ENCODE measurements around the gene RHOB.

The RHOB gene

DNA sequence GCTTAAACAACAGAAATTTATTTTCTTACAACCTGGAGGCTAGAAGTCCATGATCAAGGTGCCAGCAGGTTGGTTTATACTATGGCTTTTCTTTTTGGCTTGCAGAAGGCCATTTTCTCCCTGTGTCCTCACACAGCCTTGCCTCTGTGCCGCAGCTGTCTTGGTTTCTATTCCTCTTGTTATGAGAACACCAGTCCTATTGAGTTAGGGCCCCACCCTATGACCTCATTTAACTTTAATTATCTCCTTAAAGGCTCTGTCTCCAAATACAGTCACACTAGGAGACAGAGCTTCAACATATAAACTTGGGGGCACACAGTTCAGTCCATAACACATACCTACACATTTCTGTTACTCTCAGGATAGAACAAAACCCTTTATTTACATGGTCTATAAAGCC, 17.3 kb upstream of the RHOB start:
- peak; percentile 47 for DNase-seq (ENCODE audit: extremely low spot score)
- ChIA-PET CTCF (interaction anchor here (0.9 to 11.9 kb wide), 4 partner anchors 11 to 220 kb away, joined by 3 to 162 read pairs (median 45); partner anchors contain the start of gene HS1BP3), POLR2A (interaction anchor here (1.8 kb wide), 1 partner anchor 18 kb away, joined by 12 read pairs; the partner anchor contains the start of gene RHOB)
- TF ChIP-seq, protein P1, sequence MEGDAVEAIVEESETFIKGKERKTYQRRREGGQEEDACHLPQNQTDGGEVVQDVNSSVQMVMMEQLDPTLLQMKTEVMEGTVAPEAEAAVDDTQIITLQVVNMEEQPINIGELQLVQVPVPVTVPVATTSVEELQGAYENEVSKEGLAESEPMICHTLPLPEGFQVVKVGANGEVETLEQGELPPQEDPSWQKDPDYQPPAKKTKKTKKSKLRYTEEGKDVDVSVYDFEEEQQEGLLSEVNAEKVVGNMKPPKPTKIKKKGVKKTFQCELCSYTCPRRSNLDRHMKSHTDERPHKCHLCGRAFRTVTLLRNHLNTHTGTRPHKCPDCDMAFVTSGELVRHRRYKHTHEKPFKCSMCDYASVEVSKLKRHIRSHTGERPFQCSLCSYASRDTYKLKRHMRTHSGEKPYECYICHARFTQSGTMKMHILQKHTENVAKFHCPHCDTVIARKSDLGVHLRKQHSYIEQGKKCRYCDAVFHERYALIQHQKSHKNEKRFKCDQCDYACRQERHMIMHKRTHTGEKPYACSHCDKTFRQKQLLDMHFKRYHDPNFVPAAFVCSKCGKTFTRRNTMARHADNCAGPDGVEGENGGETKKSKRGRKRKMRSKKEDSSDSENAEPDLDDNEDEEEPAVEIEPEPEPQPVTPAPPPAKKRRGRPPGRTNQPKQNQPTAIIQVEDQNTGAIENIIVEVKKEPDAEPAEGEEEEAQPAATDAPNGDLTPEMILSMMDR (IDR thresholded peaks at IDR 0.05; ENCODE audit: control extremely low read depth, extremely low read depth, low read depth, missing control alignments): no peak

DNA sequence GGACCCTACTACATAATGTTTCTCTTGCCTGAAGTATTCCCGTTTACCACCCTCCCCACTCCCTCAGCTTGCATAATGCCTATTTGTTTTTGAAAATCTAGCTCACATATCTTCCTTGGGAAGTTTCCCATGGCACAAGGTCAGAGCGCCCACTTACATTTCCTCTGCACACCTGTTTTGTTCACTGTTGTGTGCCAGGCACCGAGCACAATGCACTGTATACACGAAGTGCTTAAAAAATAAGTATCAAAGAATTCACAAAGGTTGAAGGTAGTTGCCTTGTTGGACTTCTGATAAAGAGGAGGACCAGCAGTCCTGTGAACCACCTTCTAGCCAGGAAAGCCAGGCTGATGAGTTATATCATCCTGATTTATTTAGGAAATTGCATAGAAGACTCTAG, 16.8 kb upstream of the RHOB start:
- no peak for DNase-seq (ENCODE audit: extremely low spot score)
- CTCF ChIA-PET: interaction anchor here (0.9 to 11.9 kb wide), 5 partner anchors 11 to 219 kb away, joined by 3 to 162 read pairs (median 28); partner anchors contain the start of genes HS1BP3 and RHOB
- POLR2A ChIA-PET: interaction anchor here (1.8 kb wide), 1 partner anchor 17 kb away, joined by 12 read pairs; the partner anchor contains the start of gene RHOB
- TF ChIP-seq, protein P1 (IDR thresholded peaks at IDR 0.05; ENCODE audit: control extremely low read depth, extremely low read depth, low read depth, missing control alignments): no peak

DNA sequence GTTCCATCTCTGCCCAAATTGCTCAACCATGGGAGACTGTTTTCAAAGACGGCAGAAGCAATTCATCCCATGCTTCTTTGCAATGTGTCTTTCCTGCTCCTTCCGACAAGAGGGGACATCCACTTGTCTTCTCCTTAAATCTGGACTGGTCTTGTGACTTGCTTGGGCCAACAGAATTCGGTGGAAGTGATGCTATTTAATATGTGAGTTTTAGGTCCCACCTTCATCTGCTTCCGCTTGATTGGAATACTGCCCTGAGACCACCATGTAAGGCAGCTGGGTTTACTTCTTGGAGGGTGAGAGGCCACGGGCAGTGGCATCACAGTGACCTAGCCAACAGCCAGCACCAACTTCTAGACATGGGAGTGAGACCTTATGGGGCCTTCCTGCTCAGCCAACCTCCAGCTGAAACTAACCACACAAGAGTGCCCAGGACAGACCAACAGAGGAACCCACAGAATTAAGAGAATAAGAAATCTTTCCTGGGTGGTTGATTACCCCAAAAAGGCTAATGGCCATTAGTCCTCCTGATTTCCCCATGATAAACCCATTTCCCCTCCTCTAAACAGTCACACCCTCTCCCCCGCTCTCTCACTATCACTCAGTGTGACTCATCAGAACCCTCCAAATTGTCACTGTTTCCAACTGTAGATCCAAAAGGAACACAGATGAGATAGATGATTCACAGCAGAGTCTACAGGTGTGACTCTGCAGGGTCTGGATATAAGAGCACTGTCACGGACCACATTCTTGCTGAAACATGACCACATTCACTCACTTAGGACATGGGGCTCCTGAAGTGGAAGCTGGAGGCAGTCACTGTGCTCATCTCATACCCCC, 16.2 kb upstream of the RHOB start:
- no peak for DNase-seq (ENCODE audit: extremely low spot score)
- POLR2A ChIA-PET: interaction anchor here (1.0 to 2.7 kb wide), 3 partner anchors 16 to 220 kb away, joined by 3 to 21 read pairs (median 12); partner anchors contain the start of gene RHOB
- CTCF ChIA-PET: interaction anchor here (1.0 to 11.9 kb wide), 8 partner anchors 10 to 231 kb away, joined by 3 to 162 read pairs (median 10); partner anchors contain the start of genes HS1BP3 and RHOB
- TF ChIP-seq, protein P1 (IDR thresholded peaks at IDR 0.05; ENCODE audit: control extremely low read depth, extremely low read depth, low read depth, missing control alignments): no peak

GRCh38 chr2:20431301-20431698, 15.6 kb upstream of the RHOB start:
- ChIA-PET CTCF (interaction anchor here (1.0 to 3.9 kb wide), 7 partner anchors 9 to 230 kb away, joined by 3 to 28 read pairs (median 5); partner anchors contain the start of genes HS1BP3, RHOB and SDC1), POLR2A (interaction anchor here (1.0 to 2.7 kb wide), 2 partner anchors 16 to 219 kb away, joined by 3 to 21 read pairs; partner anchors contain the start of gene RHOB)
- DNase-seq (ENCODE audit: extremely low spot score): no peak
- TF ChIP-seq, protein P1 (IDR thresholded peaks at IDR 0.05; ENCODE audit: control extremely low read depth, extremely low read depth, low read depth, missing control alignments): no peak

- TF ChIP-seq, protein P1 (IDR thresholded peaks at IDR 0.05; ENCODE audit: control extremely low read depth, extremely low read depth, low read depth, missing control alignments): no peak
- CTCF ChIA-PET: interaction anchor here (1.0 to 3.9 kb wide), 7 partner anchors 9 to 230 kb away, joined by 4 to 28 read pairs (median 5); partner anchors contain the start of genes HS1BP3 and SDC1
- POLR2A ChIA-PET: interaction anchor here (1.0 to 2.7 kb wide), 2 partner anchors 15 to 219 kb away, joined by 3 to 21 read pairs; partner anchors contain the start of gene RHOB
- DNase-seq (ENCODE audit: extremely low spot score): no peak
These were observed 15.1 kb upstream of the RHOB start for GRCh38 chr2:20431772-20432171.

- CTCF ChIA-PET: interaction anchor here (1.0 to 1.8 kb wide), 6 partner anchors 8 to 173 kb away, joined by 3 to 4 read pairs (median 4); partner anchors contain the start of gene RHOB
- DNase-seq (ENCODE audit: extremely low spot score): no peak
- TF ChIP-seq, protein P1 (IDR thresholded peaks at IDR 0.05; ENCODE audit: control extremely low read depth, extremely low read depth, low read depth, missing control alignments): no peak
- POLR2A ChIA-PET: interaction anchor here (2.7 kb wide), 1 partner anchor 14 kb away, joined by 21 read pairs; the partner anchor contains the start of gene RHOB
These were observed 14.2 kb upstream of the RHOB start for GRCh38 chr2:20432714-20433113.
